Esophagus muscularis mucosa (tissue), 4 donors: ENCODE measurements around the gene WDR27. TPM values are rescaled to one million over a fixed set of nuclear protein-coding genes. Genes with fewer than 3 reads are reported as not detected.

Experiments used
- DNase-seq: peaks from one replicate; pipeline ENCODE4 v3.0.0-alpha.2; 2017; ENCODE audit errors: extremely low spot score
- H3K27ac ChIP-seq, 4 donors: fragments of 200-600 bp; sonication (generic); replicated peaks in 1 of 4; 1 replicate in 3 of 4; 2 replicates in 1 of 4; pipeline ENCODE4 v1.5.1; 2016 to 2019; ENCODE audit warnings: mild to moderate bottlenecking in 1 of 4
- H3K27me3 ChIP-seq, 4 donors: fragments of 200-600 bp; sonication (generic); one replicate each; pipeline versions ENCODE4 v1.5.1 to v1.6.0; 2016 to 2019
- H3K36me3 ChIP-seq, 4 donors: fragments of 200-600 bp; sonication (generic); one replicate each; pipeline ENCODE4 v1.5.1; 2016 to 2019
- H3K4me1 ChIP-seq, 4 donors: fragments of 200-600 bp; sonication (generic); one replicate each; pipeline ENCODE4 v1.5.1; 2016 to 2019
- H3K4me3 ChIP-seq, 4 donors: fragments of 200-600 bp; sonication (generic); 1 replicate in 2 of 4; 2 replicates in 2 of 4; pipeline ENCODE4 v1.5.1; 2016 to 2019; ENCODE audit warnings: mild to moderate bottlenecking in 4 of 4, moderate library complexity in 1 of 4
- H3K9me3 ChIP-seq, 4 donors: fragments of 200-600 bp; sonication (generic); 1 replicate in 3 of 4; 2 replicates in 1 of 4; pipeline ENCODE4 v1.5.1; 2016 to 2019
- CTCF ChIP-seq, 3 experiments: fragments of 200-600 bp in 2 of 3; fragments of 450-650 bp in 1 of 3; sonication (generic) in 2 of 3; IDR thresholded peaks; one replicate each; pipeline ENCODE4 v1.5.1; 2017 to 2019; ENCODE audit warnings: antibody characterized with exemption in 3 of 3, mild to moderate bottlenecking in 2 of 3, moderate library complexity in 1 of 3
- EP300 ChIP-seq: sonication (generic); formaldehyde crosslinking; IDR thresholded peaks from one replicate; pipeline ENCODE4 v1.6.1; 2017; ENCODE audit warnings: antibody characterized with exemption
- POLR2A ChIP-seq: fragments of 450-650 bp; IDR thresholded peaks from one replicate; pipeline ENCODE4 v1.6.1; 2017; ENCODE audit warnings: antibody characterized with exemption, moderate library complexity, mild to moderate bottlenecking, low read depth
- POLR2AphosphoS5 ChIP-seq, 2 donors: sonication (generic); formaldehyde crosslinking; IDR thresholded peaks; one replicate each; pipeline ENCODE4 v1.6.1; 2017; ENCODE audit warnings: antibody characterized with exemption in 2 of 2
- WGBS: methylation state at CpG from one replicate; pipeline ENCODE4 v1.1.5; 2018; 5-methylcytosine and 5-hydroxymethylcytosine counted together
- intact Hi-C: fragments of 100-400 bp; cut with DNase I; formaldehyde crosslinking; loops from one replicate; pipeline ENCODE4 v1.15.1; 2023
- total RNA-seq, 4 donors: library from RNA; depleted of rRNA; stranded (reverse); fragments of >200 nt; gene quantifications; one replicate each; pipeline versions ENCODE4 v1.1.0 to v1.2.1, GENCODE V29; 2016

Gene WDR27
- total RNA-seq, 4 donors from 2014 or later: 9.3 to 18.4 (median 14.4) TPM

- Histone ChIP-seq H3K4me1 (peaks cover 0 to 27% (median 8%) of the 10 kb centered on the region in 4 donors), H3K27ac (peak overlapping the region in 2 of 4 donors; percentile 66 to 77), H3K27me3 (no peaks in the 10 kb centered on the region), H3K9me3 (peaks cover 0 to 4% (median under 1%) of the 10 kb centered on the region in 4 donors), H3K36me3 (no peaks in the 10 kb centered on the region), H3K4me3 (peak overlapping the region in 2 of 4 donors; percentile 23 to 24)
- WGBS: 93% methylated on average over 18 of the region's 24 CpGs
- TF ChIP-seq CTCF (IDR thresholded peaks at IDR 0.05) (no peak), POLR2A (no peak), EP300 (no peak), POLR2AphosphoS5 (IDR thresholded peaks at IDR 0.05) (no peak)
- intact Hi-C loops: no loop called here
- no peak for DNase-seq
Measured at GRCh38 chr6:169424821-169425240, 277.0 kb downstream of the WDR27 start.

GRCh38 chr6:169424149-169424804 lies 277.6 kb downstream of the WDR27 start:
- intact Hi-C loops: no loop called here
- peak overlapping the region in 2 of 4 donors; percentile 66 to 77 for H3K27ac ChIP-seq

GRCh38 chr6:169421586-169422264 lies 280.1 kb downstream of the WDR27 start:
- Histone ChIP-seq H3K9me3 (no peaks in the 10 kb centered on the region), H3K4me1 (peaks cover 0 to 9% (median under 1%) of the 10 kb centered on the region in 4 donors), H3K27me3 (no peaks in the 10 kb centered on the region), H3K27ac (no peak overlapping the region), H3K4me3 (no peak overlapping the region), H3K36me3 (no peaks in the 10 kb centered on the region)
- TF ChIP-seq EP300: no peak
- TF ChIP-seq CTCF (IDR thresholded peaks at IDR 0.05): no peak
- no peak for TF ChIP-seq POLR2AphosphoS5 (IDR thresholded peaks at IDR 0.05)
- no peak for TF ChIP-seq POLR2A
- 92% methylated on average over 13 of the region's 14 CpGs for WGBS
- intact Hi-C loops: no loop called here
- DNase-seq: no peak

More at GRCh38 chr6:169424149-169424804, 277.6 kb downstream of the WDR27 start:
- H3K4me1 ChIP-seq: peaks cover 0 to 27% (median 8%) of the 10 kb centered on the region in 4 donors
- peak overlapping the region in 2 of 4 donors; percentile 23 to 24 for H3K4me3 ChIP-seq
- no peak for TF ChIP-seq EP300
- 90% methylated on average over 27 of the region's 28 CpGs for WGBS
- H3K27me3 ChIP-seq: no peaks in the 10 kb centered on the region
- no peaks in the 10 kb centered on the region for H3K9me3 ChIP-seq
- H3K36me3 ChIP-seq: no peaks in the 10 kb centered on the region
- DNase-seq: no peak

- no peak for DNase-seq
- TF ChIP-seq EP300: no peak
- TF ChIP-seq CTCF (IDR thresholded peaks at IDR 0.05): peak; percentile 33 to 42 (median 35)
- TF ChIP-seq POLR2AphosphoS5 (IDR thresholded peaks at IDR 0.05): no peak
- no peaks in the 10 kb centered on the region for H3K36me3 ChIP-seq
- intact Hi-C loops: no loop called here
- peaks cover 0 to 8% (median 0%) of the 10 kb centered on the region in 4 donors for H3K4me1 ChIP-seq
- no peaks in the 10 kb centered on the region for H3K27me3 ChIP-seq
- H3K9me3 ChIP-seq: no peaks in the 10 kb centered on the region
- no peak overlapping the region for H3K4me3 ChIP-seq
- WGBS: 55% methylated on average over 15 of the region's 15 CpGs
- H3K27ac ChIP-seq: no peak overlapping the region
Measured at GRCh38 chr6:169420912-169421543, 280.8 kb downstream of the WDR27 start.

- WGBS: 93% methylated on average over 1 of the region's 1 CpG
- Histone ChIP-seq H3K9me3 (peaks cover 0 to 22% (median 16%) of the 10 kb centered on the region in 4 donors), H3K36me3 (no peaks in the 10 kb centered on the region), H3K4me1 (no peaks in the 10 kb centered on the region), H3K27me3 (no peaks in the 10 kb centered on the region), H3K27ac (peak overlapping the region in 1 of 4 donors; percentile 12), H3K4me3 (no peak overlapping the region)
- TF ChIP-seq POLR2AphosphoS5 (IDR thresholded peaks at IDR 0.05) (no peak), CTCF (IDR thresholded peaks at IDR 0.05) (no peak), POLR2A (no peak), EP300 (no peak)
- intact Hi-C loops: no loop called here
- no peak for DNase-seq
Measured at GRCh38 chr6:169417101-169417500, 284.7 kb downstream of the WDR27 start.
